ENCODE measurements around the gene TESMIN. TPM values are rescaled to one million over a fixed set of nuclear protein-coding genes. Genes with fewer than 3 reads are reported as not detected.

Gene TESMIN
- total RNA-seq, 1 donor from 2014 or later, result 9.6 TPM

- DNase-seq (ENCODE audit: low spot score), result no peak
These were observed 89.4 kb downstream of the TESMIN start for GRCh38 chr11:68661697-68662603.

GRCh38 chr11:68661014-68661413 lies 90.3 kb downstream of the TESMIN start:
- no peak for DNase-seq (ENCODE audit: low spot score)

GRCh38 chr11:68660066-68660810 lies 91.1 kb downstream of the TESMIN start:
- DNase-seq (ENCODE audit: low spot score), result no peak

- DNase-seq (ENCODE audit: low spot score), result peak; percentile 62
These were observed 92.0 kb downstream of the TESMIN start for GRCh38 chr11:68659158-68659921.

- DNase-seq (ENCODE audit: low spot score), result no peak
These were observed 92.7 kb downstream of the TESMIN start for GRCh38 chr11:68658661-68659060.

- DNase-seq (ENCODE audit: low spot score), result no peak
These were observed 93.2 kb downstream of the TESMIN start for GRCh38 chr11:68658097-68658496.

Other genes with a start within 250 kb of the TESMIN start
- not detected for gene GAL, start 67.0 kb downstream of the TESMIN start, total RNA-seq (ENCODE audit: insufficient read depth, low replicate concordance)
- gene CPT1A, start 90.4 kb upstream of the TESMIN start, total RNA-seq (ENCODE audit: insufficient read depth, low replicate concordance), result 7.0 TPM
- 14.9 TPM for gene MRPL21, start 152.3 kb upstream of the TESMIN start, total RNA-seq (ENCODE audit: insufficient read depth, low replicate concordance)
- gene IGHMBP2, start 152.4 kb upstream of the TESMIN start, total RNA-seq (ENCODE audit: insufficient read depth, low replicate concordance), result 4.1 TPM
- not detected for gene MRGPRD, start 229.5 kb upstream of the TESMIN start, total RNA-seq (ENCODE audit: insufficient read depth, low replicate concordance)

Measured in umbilical cord (tissue), 2 donors.